ENCODE data around the gene IYD.

The IYD gene

GRCh38 chr6:150391890-150392289 lies 23.1 kb downstream of the IYD start:
- Mint-ChIP-seq H3K27ac (no peak overlapping the region), H3K4me1 (no peaks in the 10 kb centered on the region), H3K27me3 (ENCODE audit: low read depth) (no peaks in the 10 kb centered on the region), H3K4me3 (no peak overlapping the region), H3K36me3 (ENCODE audit: low read depth) (no peaks in the 10 kb centered on the region), H3K9me3 (peaks cover 2% of the 10 kb centered on the region)
- TF ChIP-seq CTCF (IDR thresholded peaks at IDR 0.05; ENCODE audit: unreplicated experiment in 3 of 3), result no peak

GRCh38 chr6:150392452-150393220 lies 23.8 kb downstream of the IYD start:
- no peaks in the 10 kb centered on the region for H3K4me1 Mint-ChIP-seq
- no peak for TF ChIP-seq CTCF (IDR thresholded peaks at IDR 0.05; ENCODE audit: unreplicated experiment in 3 of 3)
- H3K36me3 Mint-ChIP-seq (ENCODE audit: low read depth), result no peaks in the 10 kb centered on the region
- H3K4me3 Mint-ChIP-seq, result no peak overlapping the region
- H3K27me3 Mint-ChIP-seq (ENCODE audit: low read depth), result no peaks in the 10 kb centered on the region
- no peaks in the 10 kb centered on the region for H3K9me3 Mint-ChIP-seq
- no peak overlapping the region for H3K27ac Mint-ChIP-seq

GRCh38 chr6:150394053-150394898 lies 25.5 kb downstream of the IYD start:
- Mint-ChIP-seq H3K4me3 (no peak overlapping the region), H3K36me3 (ENCODE audit: low read depth) (no peaks in the 10 kb centered on the region), H3K27me3 (ENCODE audit: low read depth) (peaks cover 2% of the 10 kb centered on the region), H3K4me1 (no peaks in the 10 kb centered on the region), H3K27ac (no peak overlapping the region), H3K9me3 (no peaks in the 10 kb centered on the region)
- TF ChIP-seq CTCF (IDR thresholded peaks at IDR 0.05; ENCODE audit: unreplicated experiment in 3 of 3), result no peak

DNA sequence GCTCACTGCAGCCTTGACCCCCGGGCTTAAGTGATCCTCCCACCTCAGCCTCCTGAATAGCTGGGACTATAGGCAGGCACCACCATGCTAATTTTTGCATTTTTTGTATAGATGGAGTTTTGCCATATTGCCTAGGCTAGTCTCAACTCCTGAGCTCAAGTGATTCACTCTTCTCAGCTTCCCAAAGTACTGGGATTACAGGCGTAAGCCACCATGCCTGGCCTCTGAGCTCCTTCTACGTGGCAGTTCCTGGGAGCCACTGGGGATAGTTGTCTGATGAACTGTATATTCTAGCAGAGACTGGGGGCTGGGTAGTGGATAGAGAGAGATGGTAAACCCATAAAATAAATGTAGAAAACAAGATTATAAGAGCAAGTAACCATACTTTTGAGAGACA lies 26.1 kb downstream of the IYD start:
- peaks cover 6% of the 10 kb centered on the region for H3K27me3 Mint-ChIP-seq (ENCODE audit: low read depth)

DNA sequence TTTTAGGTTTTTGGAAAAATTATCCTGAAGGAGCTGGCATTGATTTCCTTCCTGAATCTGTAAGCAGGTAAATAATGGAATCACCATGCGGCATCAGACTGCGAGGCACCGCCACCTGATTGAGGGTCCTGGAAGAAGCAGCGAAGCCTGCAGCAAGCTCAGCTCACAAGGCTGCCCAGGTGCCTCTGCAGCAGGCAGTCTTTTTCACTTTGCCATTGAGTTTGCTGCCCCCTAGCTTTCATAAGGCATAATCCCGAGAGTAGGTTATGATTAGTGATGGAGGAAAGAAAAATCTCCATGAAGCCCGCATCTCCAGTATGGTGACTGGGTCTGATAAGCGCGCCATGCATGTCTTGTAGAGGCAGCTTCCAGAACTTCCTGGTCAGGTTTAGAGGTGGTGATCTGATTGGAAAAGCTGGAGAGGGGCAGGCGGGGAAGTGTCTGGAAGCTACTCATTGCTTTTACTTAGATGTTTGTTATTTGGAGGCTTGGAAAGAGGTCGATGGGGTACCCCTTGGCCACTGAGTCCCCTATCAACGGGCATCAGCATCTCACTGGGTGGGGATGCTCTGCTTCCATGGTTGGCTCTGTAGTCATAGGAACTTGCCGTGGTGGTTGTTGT lies 26.7 kb downstream of the IYD start:
- Mint-ChIP-seq H3K4me1 (no peaks in the 10 kb centered on the region), H3K4me3 (no peak overlapping the region), H3K36me3 (ENCODE audit: low read depth) (no peaks in the 10 kb centered on the region), H3K27ac (no peak overlapping the region), H3K9me3 (no peaks in the 10 kb centered on the region), H3K27me3 (ENCODE audit: low read depth) (peaks cover 6% of the 10 kb centered on the region)
- peak; percentile 62 to 83 (median 77) for TF ChIP-seq CTCF (IDR thresholded peaks at IDR 0.05; ENCODE audit: unreplicated experiment in 3 of 3)

More for the DNA sequence above, 26.1 kb downstream of the IYD start:
- H3K4me1 Mint-ChIP-seq, result no peaks in the 10 kb centered on the region
- H3K9me3 Mint-ChIP-seq, result no peaks in the 10 kb centered on the region
- no peak overlapping the region for H3K4me3 Mint-ChIP-seq
- no peaks in the 10 kb centered on the region for H3K36me3 Mint-ChIP-seq (ENCODE audit: low read depth)
- no peak for TF ChIP-seq CTCF (IDR thresholded peaks at IDR 0.05; ENCODE audit: unreplicated experiment in 3 of 3)
- no peak overlapping the region for H3K27ac Mint-ChIP-seq
